Fibroblast of mammary gland (primary cell): Measurements from ENCODE around the gene PIH1D2.
"Not testable (repeated sequence)": the region's sequence is repeated elsewhere in the genome, so short reads cannot be mapped to it uniquely, and the experiment has no call there.

ENCODE experiments used
- DNase-seq: peaks from one replicate; pipeline ENCODE4 v3.0.0-alpha.2; 2010; ENCODE audit warnings: low read depth
- H3K4me3 ChIP-seq: 2 replicates; pipeline ENCODE4 v1.5.1; 2011; ENCODE audit warnings: low read depth, mild to moderate bottlenecking, low read length, moderate library complexity; ENCODE audit not compliant: control insufficient read depth
- CTCF ChIP-seq: conservative IDR thresholded peaks from 2 replicates; pipeline ENCODE4 v1.5.1; 2011; ENCODE audit warnings: low read depth, low read length, inconsistent platforms; ENCODE audit not compliant: control insufficient read depth, insufficient read depth

PIH1D2 gene

DNA sequence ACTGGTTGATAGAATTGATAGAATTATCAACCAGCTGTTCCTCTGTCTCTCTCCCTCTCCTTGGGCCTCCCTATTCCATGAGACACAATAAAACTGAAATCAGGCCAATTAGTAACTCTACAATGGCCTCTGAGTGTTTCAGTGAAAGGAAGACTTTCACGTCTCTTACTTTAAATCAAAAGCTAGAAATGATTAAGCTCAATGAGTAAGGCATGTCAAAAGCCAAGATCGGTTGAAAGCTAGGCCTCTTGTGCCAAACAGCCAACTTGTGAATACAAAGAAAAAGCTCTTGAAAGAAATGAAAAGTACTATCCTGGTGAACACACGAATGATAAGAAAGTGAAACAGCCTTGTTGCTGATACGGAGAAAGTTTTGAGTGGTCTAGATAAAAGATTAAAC, 16.6 kb downstream of the PIH1D2 start:
- TF ChIP-seq CTCF = no peak
- H3K4me3 ChIP-seq = no peak overlapping the region
- DNase-seq = no peak

DNA sequence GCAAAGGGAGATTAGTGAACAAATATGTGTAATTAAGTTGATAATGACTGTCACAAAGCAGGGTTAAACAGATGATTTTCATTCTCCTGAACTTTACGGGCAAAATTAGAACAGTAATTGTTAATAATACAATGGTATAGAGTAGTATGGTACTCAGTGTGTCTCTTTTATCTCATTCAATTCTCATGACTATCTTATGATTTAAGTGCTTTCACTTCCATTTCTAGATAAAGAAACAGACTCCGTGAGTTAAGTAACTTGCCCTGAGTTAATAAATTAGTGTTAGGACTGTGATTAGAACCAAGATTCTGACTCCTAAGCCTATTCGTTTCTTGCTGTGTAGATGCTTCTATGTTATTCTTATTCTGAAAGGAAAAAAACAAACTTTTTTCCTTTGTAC, 22.0 kb downstream of the PIH1D2 start:
- TF ChIP-seq CTCF = no peak
- no peak for DNase-seq
- H3K4me3 ChIP-seq = no peak overlapping the region

GRCh38 chr11:112050721-112051120, 23.1 kb downstream of the PIH1D2 start:
- no peak for DNase-seq
- no peak overlapping the region for H3K4me3 ChIP-seq
- TF ChIP-seq CTCF = no peak

- H3K4me3 ChIP-seq = no peak overlapping the region
- TF ChIP-seq CTCF = no peak
Observed at GRCh38 chr11:112049777-112050176, 24.0 kb downstream of the PIH1D2 start.

GRCh38 chr11:112048256-112048655, 25.6 kb downstream of the PIH1D2 start:
- DNase-seq, H3K4me3 ChIP-seq: not testable (repeated sequence)

More at GRCh38 chr11:112049777-112050176, 24.0 kb downstream of the PIH1D2 start:
- DNase-seq = no peak

DNA sequence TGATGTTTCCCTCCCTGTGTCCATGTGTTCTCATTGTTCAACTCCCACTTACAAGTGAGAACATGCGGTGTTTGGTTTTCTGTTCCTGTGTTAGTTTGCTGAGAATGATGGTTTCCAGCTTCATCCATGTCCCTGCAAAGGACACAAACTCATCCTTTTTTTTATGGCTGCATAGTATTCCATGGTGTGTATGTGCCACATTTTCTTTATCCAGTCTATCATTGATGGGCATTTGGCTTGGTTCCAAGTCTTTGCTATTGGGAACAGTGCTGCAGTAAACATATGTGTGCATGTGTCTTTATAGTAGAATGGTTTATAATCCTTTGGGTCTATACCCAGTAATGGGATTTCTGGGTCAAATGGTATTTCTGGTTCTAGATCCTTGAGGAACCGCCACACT, 27.2 kb downstream of the PIH1D2 start:
- H3K4me3 ChIP-seq, DNase-seq: not testable (repeated sequence)

GRCh38 chr11:112044961-112045360, 28.9 kb downstream of the PIH1D2 start:
- no peak overlapping the region for H3K4me3 ChIP-seq
- TF ChIP-seq CTCF = no peak
- DNase-seq = no peak

DNA sequence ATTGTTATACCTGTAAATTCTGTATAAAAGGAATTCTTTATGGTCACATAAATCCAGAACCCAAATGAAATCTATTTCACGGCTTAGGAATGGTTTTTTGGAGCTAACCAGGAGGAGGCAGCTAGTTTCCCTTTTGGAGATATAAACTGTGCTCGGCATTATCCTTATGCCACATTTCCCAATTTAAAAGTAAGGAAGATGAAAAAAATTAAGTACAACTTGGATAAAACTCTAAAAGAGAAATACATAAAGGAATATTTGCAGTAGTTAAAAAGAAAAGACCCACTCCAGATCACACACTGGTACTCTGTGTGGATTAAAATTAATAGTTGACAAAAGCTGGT, 30.9 kb downstream of the PIH1D2 start:
- H3K4me3 ChIP-seq = no peak overlapping the region
- DNase-seq = no peak
- no peak for TF ChIP-seq CTCF
